ENCODE measurements around the gene CCDC196. TPM values are rescaled to one million over a fixed set of nuclear protein-coding genes. Genes with fewer than 3 reads are reported as not detected.

CCDC196 gene
- total RNA-seq, 1 donor from 2014 or later: not detected

Other genes starting within 250 kb of the CCDC196 start
- 18.4 TPM for gene GPHN, start 21.8 kb downstream of the CCDC196 start, total RNA-seq

Measured in esophagus mucosa (tissue), 1 donor.